HT1080 (cell line): ENCODE data around the gene KTI12. TPM values are rescaled to one million over a fixed set of nuclear protein-coding genes. Genes with fewer than 3 reads are reported as not detected.
A peak's percentile ranks its signal among the peaks of the same experiment; 100 is the strongest.
"Not testable (repeated sequence)": the region's sequence is repeated elsewhere in the genome, so short reads cannot be mapped to it uniquely, and the experiment has no call there.

Source experiments
- DNase-seq: peaks from one replicate; pipeline ENCODE4 v3.0.0-alpha.2; 2015; ENCODE audit warnings: low read depth
- total RNA-seq: library from RNA; depleted of rRNA; stranded (reverse); fragments of >200 nt; shearing (Covaris generic); gene quantifications from 2 replicates; pipeline ENCODE4 v1.2.3, GENCODE V29; 2014

Gene KTI12
- total RNA-seq, 1 experiment from 2014 or later = 16.2 TPM

DNA sequence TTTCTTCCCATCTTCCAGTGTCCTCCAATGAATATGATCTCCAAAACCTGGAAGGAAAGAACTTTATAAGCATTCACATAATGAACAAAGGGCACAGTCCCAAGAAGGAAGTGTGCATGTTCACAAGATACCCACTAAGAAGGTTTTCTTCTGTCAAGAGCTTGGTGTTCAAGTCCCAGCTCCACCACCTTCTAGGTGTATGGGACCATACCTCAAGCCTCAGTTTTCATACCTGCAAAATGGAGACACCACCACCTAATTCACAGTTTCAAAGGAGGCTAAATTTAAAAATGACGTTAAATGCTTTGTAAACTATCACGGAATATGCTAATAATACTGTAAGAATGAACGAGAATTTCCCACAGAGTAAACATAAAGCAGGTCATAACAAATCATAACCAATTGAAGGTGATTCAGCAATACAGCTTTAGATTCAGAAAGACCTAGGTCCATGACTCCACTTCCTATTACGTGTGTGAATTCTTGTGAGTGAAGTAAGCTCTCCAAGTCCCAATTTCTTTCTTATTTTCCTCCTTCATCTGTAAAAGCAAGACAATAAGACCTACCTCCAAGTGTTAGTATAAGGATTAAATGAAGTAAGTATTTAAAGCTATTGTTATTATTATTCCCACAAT is 8.1 kb upstream of the KTI12 start:
- no peak for DNase-seq

GRCh38 chr1:52037909-52038308 is 4.3 kb upstream of the KTI12 start:
- no peak for DNase-seq

DNA sequence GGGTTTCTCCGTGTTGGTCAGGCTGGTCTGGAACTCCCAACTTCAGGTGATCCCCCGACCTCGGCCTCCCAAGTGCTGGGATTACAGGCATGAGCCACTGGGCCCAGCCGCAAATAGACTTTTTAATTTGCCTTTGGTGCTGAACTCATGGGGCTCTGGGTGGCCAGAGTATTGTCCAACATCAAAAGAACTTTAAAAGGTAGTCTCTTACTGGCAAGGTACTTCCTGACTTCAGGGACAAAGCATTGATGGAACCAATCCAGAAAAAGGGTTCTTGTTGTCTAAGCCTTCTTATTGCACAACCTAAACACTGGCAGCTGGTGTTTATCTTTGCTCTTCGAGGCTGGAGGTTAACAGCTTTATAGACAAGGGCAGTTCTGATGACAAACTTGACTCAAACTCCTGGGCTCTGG is 3.8 kb upstream of the KTI12 start:
- no peak for DNase-seq

GRCh38 chr1:52034050-52034384 is 407 bp upstream of the KTI12 start:
- no peak for DNase-seq

- peak; percentile 44 for DNase-seq
Observed at GRCh38 chr1:52032785-52033131, 852 bp downstream of the KTI12 start.

- no peak for DNase-seq
Observed at GRCh38 chr1:52032124-52032784, 1.4 kb downstream of the KTI12 start.

DNA sequence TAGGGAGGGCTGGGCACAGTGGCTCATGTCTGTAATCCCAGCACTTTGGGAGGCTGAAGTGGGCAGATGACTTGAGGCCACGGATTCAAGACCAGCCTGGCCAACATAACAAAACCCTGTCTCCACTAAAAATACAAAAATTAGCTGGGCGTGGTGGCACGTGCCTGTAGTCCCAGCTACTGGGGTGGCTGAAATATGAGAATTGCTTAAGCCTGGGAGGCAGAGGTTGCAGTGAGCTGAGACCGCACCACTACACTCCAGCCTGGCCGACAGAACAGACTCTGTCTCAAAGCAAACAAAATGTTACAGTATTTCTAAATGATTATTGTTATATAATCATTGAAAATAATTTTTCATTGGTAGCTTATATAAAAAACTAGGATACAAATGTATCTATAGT is 4.8 kb downstream of the KTI12 start:
- DNase-seq = not testable (repeated sequence)

DNA sequence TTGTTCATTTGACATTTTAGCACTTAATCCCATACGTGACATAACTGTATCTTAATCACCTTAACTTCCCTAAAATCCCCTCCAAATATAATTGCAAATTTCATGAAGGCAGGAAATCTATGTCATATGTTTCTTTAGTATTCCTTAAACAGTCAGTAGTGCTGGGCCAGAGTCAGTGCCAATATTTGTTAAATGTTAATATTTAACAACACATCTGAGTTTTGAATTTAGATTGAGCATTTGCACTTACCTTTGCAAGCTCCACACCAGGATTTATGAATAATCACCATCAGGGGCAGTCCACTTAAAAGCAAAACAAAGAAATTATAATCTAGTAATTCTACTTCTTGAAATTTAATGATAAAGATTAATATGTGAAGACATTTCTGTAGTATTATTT is 5.3 kb downstream of the KTI12 start:
- no peak for DNase-seq

DNA sequence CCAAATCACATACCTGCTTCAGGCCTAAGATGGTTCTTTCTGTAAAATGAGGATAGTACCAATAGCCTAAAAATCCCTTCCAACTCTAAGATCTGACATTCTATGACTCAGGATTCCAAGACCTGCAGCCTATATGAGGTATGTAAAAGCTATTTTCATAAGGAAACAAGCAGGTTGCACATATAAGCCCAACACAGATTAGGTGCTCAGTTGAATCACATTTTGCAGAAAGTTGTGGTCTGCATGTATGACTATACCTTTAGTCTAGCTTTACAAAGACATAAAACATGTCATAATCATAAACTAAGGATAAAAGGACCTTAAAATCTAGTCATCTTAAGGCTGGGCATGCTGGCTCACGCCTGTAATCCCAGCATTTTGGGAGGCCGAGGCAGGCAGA is 7.3 kb downstream of the KTI12 start:
- DNase-seq = no peak

GRCh38 chr1:52022133-52022532 is 11.5 kb downstream of the KTI12 start:
- DNase-seq = no peak

GRCh38 chr1:52008071-52008809 is 25.4 kb downstream of the KTI12 start:
- no peak for DNase-seq

DNA sequence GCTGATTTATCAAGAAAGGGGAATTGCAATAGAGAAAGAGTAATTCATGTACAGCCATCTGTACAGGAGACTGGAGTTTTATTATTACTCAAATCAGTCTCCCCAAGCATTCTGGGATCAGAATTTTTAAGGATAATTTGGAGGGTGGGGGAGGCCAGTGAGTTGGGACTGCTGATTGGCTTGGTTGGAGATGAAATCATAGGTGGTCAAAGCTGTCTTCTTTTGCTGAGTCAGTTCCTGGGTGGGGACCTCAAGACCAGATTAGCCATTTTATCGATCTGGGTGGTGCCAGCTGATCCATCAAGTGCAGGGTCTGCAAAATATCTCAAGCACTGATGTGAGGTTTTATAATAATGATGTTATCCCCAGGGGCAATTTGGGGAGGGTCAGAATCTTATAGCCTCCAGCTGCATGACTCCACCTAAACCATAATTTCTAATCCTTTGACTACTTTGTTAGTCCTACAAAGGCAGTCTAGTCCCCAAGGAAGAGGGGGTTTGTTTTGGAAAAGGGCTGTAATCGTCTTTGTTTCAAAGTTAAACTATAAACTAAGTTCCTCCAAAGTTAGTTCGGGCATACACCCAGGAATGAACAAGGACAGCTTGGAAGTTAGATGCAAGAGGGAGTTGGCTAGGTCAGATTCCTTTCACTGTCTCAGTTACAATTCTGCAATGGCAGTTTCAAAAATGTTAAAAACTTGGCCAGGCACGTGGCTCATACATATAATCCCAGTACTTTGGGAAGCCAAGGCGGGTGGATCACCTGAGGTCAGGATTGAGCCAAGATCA is 26.2 kb downstream of the KTI12 start:
- DNase-seq = no peak

DNA sequence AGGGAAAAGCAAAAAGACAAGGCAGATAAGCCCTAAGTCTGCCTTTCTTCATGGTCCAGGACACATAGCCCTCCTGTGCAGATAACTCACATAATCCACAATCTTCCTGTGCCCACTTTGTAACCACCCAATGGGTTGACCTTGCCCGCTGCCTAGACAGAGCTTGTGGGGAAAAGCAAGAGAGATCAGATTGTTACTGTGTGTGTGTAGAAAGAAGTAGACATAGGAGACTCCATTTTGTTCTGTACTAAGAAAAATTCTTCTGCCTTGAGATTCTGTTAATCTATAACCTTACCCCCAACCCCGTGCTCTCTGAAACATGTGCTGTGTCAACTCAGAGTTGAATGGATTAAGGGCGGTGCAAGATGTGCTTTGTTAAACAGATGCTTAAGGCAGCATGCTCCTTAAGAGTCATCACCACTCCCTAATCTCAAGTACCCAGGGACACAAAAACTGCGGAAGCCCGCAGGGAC is 27.5 kb downstream of the KTI12 start:
- DNase-seq = not testable (repeated sequence)

DNA sequence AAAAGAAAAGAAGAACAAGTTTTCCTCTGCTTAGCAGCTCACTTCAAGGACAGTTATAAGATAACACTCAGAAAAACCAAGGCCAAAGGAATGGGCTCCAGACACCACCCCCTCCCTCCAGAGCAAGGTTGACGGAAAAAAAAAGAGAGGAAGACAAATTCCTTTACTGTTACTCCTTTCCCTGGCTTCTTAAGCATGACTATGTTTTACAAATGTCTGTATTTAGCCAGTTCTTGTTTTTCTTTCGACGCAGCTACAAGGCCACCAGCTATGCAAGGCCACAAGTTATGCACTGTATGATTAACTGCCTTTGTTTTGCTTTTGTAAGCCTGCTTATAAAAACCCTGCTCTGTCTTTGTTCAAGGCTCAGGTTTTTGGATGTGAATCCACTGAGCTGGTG is 28.1 kb downstream of the KTI12 start:
- peak; percentile 63 for DNase-seq

DNA sequence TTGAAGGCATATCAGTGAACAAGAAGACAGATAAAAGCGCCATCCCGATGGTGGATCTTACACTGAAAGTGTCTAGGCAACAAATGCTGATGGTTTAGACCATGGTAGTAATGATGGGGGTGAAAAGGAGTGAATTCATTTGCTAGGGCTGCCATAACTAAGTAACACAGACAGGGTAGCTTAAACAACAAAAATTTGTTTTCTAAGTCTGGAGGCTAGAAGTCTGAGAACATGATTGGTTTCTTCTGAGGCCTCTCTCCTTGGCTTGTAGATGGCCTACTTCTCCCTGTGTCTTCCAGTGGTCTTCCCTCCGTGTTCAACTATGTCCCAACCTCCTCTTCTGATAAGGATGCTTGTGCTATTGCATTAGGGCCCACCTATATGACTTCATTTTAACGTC is 29.7 kb downstream of the KTI12 start:
- no peak for DNase-seq

- DNase-seq = peak; percentile 83
Observed at GRCh38 chr1:52002038-52002917, 31.3 kb downstream of the KTI12 start.

GRCh38 chr1:51998701-51999100 is 34.9 kb downstream of the KTI12 start:
- no peak for DNase-seq

DNA sequence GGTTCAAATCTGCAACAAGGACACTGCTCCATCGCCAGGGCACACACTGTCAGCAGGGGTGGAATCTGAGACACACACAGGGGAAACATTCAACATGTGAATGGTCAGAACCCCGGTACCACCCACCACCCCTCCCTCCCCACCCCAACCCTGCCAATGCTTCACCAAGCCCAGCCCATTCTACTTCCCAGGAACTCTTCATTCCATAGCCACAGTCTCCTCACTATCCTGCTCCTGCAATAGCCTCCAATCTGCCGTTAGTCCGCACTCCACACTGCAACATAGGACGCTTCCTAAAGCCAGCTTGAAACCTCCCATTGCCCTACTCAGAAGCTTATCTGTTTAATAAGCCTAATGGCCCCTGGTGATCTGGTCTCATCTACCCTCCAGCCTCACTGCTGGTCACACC is 35.6 kb downstream of the KTI12 start:
- no peak for DNase-seq

GRCh38 chr1:51990478-51990965 is 43.1 kb downstream of the KTI12 start, which contains the start of gene RAB3B:
Gene RAB3B (minus strand): TSS chr1:51990700. CDS start chr1:51977117, 13,583 bp downstream.
- DNase-seq = peak; percentile 70
